NCI-H187 (cell line): ENCODE results near the gene LGR6.

Experiments
- DNase-seq, 2 experiments: peaks; one replicate each; lab custom pipeline; 2025; lab: John Stamatoyannopoulos, UW

The LGR6 gene

DNA sequence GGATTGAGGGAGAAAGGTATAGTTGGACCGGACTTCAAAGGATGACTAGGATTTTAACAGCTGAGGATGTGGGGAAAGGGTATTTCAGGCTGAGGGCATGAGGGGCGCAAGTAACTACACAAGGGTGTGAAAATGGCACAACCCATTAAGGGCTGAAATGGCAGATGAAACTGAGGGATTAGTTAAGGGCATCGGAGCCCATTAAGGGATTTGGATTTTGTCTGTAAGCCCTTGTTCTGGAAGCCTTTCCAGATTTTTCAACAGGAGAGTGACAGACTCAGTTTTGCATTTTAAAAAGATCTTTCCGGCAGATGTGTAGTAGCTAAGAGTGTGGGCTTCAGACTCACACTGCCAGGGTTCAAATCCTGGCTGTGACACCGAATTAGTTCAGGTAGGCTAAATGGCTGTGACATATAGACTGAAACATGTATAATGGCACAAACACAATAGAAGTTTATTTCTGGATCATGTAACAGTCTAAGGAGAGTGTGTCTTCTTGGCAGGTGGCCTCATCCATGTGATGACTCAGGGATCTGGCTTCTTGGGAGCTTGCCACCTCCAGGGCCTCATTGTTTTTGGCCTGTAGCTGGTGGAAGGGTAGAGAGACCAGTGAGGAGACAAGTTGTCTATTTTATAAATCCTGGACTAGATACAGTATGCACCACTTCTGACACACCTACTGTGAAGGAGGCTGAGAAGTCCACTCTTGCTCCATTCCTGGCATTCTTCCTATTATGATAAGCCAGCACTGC lies 98.5 kb downstream of the LGR6 start:
- DNase-seq = no peak

DNA sequence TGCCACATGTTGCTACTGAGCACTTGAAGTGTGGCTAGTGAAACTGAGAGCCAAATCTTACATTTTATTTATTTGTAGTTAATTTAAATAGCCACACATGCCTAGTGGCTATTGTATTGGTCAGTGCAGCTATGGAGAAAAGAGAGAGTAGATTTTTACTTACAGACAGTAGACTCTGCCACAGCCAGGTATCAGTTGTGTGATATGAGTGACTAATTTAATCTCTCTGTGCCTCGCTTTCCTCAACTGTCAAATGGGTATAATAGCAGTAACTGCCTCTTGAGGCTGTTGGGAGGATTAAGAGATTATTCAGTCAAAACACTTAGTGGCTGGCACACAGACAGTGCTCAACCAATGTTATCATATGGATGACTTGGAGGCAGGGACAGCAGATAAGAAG lies 99.2 kb downstream of the LGR6 start:
- no peak for DNase-seq

DNA sequence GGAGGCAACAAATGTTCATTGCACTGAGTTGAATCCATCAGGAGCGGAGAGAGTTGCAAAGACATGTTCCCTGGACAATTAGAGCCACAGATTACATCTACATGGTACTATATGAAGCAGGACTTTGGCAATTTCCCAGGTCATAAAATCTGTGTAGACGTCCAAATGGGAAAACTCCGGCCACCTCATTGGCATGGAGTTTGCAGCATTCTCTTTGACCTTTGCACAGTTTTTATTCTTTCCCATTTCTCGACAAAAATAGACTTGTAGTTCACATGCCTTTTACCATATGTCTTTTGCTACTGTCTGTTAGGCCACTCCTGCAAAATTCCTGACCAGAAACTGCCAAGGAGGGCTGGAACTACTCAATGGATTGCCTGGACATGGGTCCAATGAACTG lies 100.0 kb downstream of the LGR6 start:
- DNase-seq = no peak

DNA sequence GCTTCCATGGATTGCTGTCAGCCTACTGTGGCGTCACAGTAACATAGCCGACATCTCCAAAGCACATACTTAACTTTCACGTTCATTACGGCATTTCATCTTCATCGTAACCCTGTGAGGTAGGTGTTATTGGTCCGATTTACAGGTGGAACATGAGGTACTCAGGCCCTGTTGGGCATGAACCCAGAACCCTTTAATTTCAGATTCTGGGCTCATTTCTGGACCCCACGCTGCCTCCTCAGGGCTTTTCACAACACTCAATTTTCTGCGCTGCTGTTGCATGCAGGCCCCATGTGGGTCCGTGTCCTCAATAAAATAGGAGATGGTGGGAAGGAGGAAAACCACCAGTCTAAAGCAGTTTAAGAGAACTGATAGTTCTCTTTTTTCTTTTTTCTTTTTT lies 108.6 kb downstream of the LGR6 start:
- DNase-seq = no peak

DNA sequence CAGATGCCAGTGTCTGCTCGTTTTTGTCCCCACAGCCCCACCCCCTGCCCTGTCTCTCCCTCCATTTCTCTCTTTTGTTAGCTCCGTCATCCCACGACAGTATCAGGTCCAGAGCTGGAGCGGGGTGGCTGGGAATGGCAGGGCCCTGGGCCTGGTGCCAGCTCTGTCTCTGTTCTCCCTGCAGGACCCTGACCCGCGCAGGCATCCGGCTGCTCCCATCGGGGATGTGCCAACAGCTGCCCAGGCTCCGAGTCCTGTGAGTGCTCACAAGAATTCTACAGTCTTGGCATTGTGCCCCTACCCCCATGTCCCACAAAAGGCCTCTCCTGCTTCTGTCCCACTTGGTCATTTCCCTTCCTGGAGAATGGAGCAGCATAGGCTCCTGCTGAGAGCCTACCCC lies 110.8 kb downstream of the LGR6 start:
- DNase-seq = no peak

DNA sequence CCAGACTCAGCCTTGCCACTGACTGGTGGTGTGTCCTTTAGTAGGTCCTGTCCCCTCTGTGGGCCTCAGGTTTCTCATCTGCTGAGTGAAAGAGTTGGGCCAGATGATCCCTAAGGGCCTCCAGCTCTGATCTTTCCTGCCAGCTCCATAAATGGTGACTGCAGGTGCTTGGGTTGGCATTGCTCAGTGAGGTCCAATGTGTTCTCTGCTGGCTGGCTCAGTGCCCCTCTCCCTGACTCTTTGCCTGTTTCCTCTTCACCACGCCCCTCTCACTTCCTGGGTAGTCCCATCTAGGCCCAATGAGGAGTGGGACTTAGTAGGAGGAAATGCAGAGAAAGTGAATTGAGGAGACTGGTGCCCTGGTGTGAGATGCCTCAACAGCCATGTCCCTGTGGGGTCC lies 111.6 kb downstream of the LGR6 start:
- DNase-seq = no peak

DNA sequence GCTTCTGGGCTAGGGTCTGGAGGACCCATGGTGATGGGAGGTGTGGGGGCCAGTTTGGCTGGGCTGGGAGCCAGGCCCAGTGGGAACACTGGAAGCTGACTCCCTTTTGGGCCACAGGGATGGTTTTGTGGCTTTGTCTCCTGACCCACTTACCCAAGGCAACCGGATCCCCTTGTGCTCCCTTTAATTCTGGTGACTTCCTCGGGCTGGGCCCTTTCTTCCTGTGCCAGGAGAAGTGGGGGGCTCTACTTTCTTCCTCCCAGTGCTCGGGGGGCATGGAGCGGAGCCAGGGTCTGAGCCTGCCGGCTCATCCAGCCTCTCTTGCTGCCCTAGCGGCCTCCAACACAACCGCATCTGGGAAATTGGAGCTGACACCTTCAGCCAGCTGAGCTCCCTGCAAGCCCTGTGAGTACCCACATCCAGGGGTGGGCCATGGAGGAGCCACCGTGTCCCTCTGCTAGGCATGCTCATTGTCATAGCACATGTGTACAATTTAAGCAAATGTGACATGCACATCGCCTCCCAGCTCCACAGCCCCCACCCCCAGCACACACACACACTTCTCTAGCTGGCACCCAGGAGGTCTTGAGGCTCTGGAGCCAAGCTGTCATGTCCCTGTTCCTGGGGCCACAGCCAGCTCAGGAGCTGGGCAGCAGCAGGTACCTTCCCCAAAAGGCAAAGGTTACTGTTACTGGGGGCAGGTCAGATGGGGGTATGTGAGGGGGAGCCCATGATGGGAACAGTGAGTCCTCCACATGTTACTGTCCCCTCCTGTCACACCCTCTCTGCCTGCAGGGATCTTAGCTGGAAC lies 113.1 kb downstream of the LGR6 start:
- DNase-seq = no peak

DNA sequence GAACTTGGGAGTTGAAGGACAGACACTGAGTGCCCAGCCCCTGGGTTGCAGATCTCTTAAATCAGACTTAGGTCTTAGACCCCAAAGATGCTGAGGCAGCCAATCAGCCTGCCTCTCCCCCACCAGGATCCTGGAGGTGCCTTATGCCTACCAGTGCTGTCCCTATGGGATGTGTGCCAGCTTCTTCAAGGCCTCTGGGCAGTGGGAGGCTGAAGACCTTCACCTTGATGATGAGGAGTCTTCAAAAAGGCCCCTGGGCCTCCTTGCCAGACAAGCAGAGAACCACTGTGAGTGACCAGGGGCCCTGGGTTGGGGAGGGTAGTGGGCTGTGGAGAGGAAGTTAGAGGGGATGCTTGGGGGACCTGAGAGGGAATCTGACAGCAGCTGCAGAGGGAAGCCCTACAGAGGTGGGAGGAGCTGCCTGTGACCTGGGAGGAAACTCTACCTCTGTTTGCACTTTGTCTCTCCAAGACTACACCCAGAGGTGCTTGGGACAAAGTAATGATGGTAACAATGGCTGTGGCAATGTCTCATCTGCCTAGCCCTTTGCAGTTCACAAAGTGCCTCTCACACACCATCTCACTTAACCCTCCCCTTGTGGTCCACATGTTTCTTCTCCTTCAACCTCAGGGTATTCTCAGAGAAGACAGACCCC lies 116.6 kb downstream of the LGR6 start:
- no peak for DNase-seq

DNA sequence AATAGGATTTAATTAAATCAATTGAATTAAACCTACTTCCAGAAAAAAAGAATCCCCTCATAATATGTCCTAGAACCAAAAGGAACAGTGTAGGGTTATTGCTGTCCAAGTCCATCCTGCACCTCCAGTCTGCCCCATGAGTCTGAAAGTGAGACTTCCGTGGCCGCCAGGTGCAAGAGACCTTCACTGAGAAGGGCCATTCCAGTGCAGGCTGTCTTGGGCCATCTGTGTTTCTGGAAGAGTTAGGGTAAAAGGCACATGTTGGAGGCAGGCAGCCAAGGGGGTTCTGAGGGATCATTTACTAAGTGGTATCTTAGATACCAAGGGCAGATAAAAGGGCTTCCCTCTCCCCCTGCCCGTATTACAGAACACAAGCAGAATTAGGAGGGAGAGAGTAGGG lies 117.1 kb downstream of the LGR6 start:
- no peak for DNase-seq

DNA sequence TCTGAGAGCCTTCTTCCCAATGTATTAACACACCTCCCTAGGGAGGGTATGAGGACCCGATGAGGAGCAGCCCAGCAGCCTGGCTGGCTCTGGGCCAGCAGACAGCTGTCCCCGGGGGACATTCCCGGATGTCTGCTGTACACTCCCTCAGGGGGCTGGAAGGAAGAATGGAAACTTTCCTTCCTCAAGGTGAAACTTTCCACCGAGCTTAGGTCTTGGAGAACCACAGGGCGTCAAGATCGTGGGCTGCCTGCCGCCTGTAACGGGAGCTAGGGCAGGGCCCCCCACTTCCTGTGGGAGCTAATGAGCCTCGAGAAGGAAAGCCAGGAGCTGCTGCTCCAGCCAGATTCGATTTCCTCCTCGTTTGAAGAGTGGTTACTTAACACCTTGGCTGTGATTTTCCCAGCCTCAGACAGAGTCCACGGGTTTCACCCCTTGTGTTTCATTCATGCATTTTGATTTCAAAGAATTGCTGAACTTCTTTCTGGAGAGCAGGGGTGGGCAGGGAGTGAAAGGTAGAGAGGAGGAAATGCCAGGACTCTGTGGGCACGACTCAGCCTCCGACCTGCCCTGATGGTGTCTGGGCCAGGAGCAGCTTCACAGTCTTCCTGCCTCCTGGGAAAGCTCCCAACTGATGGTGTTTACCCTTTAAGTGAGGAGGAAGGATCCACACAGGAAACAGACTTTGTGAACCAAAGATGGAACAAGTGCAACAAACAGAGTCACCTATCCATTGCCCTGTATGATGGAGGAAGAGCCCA lies 118.5 kb downstream of the LGR6 start:
- DNase-seq = no peak

DNA sequence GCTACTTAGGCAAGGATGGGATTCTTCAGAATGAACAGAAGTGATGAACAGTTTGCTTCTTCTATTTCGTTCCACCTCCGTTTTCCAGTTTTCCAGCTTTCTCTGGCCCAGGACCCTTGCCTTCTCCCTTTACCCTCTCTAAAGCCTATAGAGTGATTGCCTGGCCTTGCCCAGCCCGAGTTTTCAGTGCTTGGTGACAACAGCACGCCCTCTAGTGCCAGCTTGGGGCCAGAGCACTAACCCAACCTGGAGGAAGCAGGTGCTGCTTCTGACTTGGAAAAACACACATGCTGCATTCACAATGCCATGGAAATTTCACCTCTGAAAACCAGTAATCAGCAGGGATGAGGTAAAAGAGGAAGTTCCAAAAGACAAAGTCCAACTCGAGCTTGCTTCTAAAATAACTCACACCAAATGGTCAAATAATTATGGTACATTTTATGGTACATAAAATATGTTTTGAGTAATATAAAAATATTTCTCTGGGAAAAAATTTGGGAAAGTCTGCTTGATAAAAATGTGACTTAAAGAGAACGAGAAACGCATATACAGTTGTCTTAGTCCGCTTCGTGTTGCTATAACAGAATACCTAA lies 122.1 kb downstream of the LGR6 start:
- peak; percentile 92 to 96 for DNase-seq

DNA sequence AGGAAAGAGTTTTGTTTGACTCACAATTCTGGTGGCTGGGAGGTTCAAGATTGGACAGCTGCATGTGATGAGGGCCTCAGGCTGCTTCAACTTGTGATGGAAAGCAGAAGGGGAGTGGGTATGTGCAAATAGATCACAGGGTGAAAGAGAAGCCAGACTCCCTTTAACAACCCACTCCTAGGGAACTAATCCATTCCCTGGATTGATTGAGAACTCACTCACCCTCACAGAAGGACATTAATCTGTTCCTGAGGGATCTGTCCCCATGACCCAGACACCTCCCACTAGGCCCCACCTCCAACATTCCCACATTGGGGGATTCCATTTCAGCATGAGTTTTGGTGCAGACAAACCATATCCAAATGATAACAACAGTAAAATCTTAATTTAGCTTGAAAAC lies 122.6 kb downstream of the LGR6 start:
- no peak for DNase-seq

DNA sequence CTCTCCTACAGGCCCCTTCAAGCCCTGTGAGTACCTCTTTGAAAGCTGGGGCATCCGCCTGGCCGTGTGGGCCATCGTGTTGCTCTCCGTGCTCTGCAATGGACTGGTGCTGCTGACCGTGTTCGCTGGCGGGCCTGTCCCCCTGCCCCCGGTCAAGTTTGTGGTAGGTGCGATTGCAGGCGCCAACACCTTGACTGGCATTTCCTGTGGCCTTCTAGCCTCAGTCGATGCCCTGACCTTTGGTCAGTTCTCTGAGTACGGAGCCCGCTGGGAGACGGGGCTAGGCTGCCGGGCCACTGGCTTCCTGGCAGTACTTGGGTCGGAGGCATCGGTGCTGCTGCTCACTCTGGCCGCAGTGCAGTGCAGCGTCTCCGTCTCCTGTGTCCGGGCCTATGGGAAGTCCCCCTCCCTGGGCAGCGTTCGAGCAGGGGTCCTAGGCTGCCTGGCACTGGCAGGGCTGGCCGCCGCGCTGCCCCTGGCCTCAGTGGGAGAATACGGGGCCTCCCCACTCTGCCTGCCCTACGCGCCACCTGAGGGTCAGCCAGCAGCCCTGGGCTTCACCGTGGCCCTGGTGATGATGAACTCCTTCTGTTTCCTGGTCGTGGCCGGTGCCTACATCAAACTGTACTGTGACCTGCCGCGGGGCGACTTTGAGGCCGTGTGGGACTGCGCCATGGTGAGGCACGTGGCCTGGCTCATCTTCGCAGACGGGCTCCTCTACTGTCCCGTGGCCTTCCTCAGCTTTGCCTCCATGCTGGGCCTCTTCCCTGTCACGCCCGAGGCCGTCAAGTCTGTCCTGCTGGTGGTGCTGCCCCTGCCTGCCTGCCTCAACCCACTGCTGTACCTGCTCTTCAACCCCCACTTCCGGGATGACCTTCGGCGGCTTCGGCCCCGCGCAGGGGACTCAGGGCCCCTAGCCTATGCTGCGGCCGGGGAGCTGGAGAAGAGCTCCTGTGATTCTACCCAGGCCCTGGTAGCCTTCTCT lies 124.6 kb downstream of the LGR6 start:
- no peak for DNase-seq

DNA sequence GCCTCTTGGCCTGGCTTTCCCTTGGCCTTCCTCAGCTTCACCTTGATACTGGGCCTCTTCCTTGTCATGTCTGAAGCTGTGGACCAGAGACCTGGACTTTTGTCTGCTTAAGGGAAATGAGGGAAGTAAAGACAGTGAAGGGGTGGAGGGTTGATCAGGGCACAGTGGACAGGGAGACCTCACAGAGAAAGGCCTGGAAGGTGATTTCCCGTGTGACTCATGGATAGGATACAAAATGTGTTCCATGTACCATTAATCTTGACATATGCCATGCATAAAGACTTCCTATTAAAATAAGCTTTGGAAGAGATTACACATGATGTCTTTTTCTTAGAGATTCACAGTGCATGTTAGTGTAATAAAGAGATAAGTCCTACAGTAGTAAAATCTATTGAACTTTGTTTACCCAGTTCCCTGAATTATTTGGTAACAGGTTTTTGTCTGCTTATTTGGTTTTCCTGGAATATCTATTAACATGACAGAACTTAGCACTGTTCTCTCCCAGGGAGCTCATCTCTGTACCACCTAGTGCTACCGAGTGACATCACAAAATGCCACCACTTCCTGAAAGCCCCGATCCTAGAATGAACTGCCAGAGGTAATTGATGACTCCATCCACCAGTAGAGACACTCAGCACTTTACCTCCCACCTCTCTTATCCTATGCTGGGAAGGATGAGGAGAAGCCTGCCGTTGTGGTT lies 125.9 kb downstream of the LGR6 start:
- no peak for DNase-seq

DNA sequence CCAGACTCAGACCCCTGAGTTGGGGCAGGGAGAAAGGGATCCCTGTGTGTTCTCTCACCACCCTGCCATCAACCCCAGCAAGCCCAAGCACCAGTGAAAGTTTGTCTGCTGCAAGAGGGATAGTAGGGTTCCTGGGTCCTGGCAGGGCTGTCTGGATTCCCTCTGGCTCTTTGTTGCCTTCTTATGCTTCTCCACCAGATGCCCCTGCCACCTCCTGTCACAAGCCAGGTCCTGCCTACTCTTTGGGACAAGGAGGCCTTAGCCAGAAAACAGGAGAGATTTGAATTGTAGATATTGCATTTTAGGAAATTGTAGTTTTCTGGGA lies 126.4 kb downstream of the LGR6 start:
- DNase-seq = no peak

DNA sequence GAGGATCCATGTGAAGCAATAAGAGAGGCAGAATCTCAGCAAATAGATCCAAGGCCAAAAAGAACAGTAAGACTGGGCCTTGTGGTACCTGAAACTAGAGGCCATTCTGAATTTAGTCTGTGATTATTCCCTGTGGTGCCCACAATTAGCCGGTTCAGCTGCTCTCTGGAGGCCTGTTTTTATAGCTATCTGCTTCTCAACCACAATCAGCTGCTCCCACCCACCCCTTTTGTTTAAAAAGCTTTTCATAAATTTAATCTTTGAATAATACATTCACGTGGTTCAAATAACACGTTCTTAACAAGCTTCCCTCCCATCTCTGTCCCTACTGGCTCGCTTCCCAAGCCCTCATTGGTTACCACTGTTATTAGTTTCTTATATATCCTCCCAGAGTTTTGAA lies 130.1 kb downstream of the LGR6 start:
- no peak for DNase-seq

DNA sequence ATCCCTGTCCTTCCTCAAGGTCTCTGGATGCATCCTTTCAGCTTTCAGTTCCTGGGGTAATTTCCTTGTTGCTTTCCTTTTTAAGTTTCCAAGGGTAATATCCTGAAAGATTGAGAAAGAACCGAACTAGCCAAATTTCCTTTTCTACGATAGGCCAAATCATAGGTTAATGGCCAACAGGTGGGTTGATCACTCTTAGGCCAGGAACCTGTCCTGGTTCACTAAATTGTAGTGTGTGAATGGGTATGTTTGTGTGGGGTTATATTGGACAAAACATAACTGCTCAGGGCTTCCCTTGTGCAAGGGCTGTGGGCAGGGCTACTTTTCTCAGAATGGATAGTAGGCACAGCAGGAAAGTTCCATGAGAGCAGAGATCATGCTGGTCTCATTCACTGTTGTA lies 131.0 kb downstream of the LGR6 start:
- DNase-seq = no peak

DNA sequence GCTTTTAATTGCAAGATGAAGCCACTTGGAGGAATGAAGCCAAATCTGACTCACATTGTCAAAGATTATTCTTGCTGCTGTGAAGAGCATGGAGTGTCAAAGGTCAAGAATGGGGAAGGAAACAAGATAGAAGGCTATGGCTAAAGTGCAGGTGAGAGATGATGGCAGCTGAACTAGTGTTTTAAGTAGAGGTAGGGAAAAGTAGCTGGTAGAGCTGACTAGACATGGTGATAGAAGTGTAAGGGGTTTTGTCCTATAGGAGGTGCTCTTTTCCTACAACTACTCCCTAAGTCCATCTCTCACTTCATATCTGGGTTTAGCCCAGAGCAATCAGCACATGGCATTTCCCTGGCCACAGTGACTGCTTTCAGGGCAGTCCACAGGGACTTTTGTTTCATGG lies 136.3 kb downstream of the LGR6 start:
- no peak for DNase-seq

DNA sequence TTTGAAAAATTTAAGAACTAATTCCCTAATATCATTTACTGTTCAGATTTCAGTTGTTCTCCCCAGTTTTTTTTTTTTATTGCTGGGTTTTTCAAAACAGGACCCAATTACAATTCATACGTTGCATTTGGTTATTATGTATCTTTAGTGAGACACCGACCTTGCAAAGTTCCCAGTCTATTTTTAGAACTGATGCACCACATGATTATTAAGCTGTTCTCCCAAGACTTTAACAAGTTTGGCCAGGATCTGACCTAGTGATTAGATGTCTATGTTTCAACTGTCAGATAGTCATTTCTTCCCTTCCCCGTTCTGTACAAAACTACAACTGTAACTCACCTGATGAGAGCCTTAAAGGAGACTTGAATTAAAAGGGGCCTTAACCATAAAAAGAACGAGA lies 140.3 kb downstream of the LGR6 start:
- DNase-seq = no peak

DNA sequence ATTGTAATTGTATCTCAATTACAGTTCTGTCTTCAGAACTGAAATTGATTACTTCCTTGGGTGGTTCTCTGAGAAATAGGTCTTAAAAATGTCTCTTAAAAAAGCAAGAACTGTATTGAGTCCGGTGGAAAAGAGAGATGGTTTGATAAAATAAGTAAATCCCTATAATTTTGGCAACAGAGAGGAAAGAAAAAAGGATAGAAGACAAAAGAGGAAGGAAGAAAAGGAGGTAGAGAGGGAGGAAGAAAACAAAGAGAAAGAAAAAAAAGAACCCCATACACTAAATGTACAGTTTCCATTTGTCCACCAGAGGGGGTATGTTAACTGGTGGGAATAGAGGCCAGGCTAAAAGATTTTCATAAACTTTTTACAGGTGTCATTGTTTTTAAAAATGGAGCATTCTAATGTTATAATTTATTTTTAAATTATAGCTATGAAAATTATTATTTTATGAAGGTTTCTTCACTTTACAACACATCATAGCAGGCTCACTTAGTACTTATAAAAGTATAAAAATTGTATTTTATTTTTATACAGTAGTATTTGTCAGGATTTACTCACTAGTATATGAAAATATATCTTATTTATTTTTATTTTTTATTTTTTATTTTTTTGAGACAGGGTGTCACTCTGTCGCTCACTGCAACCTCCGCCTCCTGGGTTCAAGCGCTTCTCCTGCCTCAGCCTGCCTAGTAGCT lies 150.2 kb downstream of the LGR6 start:
- peak in 1 of 2 experiments; percentile 75 for DNase-seq
